ENCODE data around the gene ANGPTL5.
"Not testable (repeated sequence)": the region's sequence is repeated elsewhere in the genome, so short reads cannot be mapped to it uniquely, and the experiment has no call there.

The ANGPTL5 gene

GRCh38 chr11:101916422-101916821, at the start of gene ANGPTL5:
TSS of gene ANGPTL5 (minus strand) at chr11:101916522. CDS start at chr11:101907909, 8,613 bp downstream.
- no peak for DNase-seq (ENCODE audit: low read depth)

- not testable (repeated sequence) for DNase-seq (ENCODE audit: low read depth)
Measured at GRCh38 chr11:101964200-101964599, 47.9 kb upstream of the ANGPTL5 start.

DNA sequence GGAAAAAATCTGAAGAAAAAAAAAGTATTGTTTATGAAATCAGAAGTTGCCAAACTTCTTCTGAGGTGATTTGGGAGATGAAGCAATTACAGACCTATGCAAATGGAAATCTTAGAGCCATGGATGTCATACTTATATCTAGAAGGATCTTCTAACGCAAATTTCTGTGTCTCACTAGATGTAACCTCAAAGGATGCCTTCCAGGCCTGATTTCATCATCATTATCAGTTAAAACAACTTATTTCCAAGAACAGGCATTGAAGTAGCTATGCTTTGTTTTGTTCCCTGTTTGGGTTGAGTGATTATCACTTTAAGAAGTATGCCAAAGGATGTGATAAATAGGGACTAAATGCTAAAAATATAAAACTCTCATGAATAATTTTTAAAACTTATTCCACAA, 43.9 kb upstream of the ANGPTL5 start:
- no peak for DNase-seq (ENCODE audit: low read depth)

DNA sequence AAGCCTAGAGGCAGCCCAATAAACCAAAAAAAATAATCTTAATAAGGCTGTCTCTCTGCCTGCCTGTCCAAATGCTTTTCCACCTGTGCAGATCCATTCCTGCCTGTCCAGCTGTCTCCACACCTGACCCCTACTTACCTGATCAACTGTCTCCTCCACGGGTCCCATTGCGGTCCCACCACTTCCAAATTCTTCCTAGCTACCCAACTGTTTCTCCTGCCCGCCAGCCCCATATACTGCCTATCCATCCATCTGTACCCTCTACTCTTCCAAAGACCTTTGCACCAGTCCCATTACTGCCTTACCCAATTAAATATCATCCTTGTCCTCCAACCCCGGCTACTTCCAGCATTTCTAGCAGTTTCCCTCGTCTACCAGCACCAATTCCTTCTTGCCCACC, 39.4 kb upstream of the ANGPTL5 start:
- no peak for DNase-seq (ENCODE audit: low read depth)

- DNase-seq (ENCODE audit: low read depth), result no peak
Measured at GRCh38 chr11:101955278-101955677, 39.0 kb upstream of the ANGPTL5 start.

GRCh38 chr11:101949680-101950220, 33.4 kb upstream of the ANGPTL5 start:
- DNase-seq (ENCODE audit: low read depth), result no peak

- DNase-seq (ENCODE audit: low read depth), result no peak
Measured at GRCh38 chr11:101945448-101945847, 29.1 kb upstream of the ANGPTL5 start.

GRCh38 chr11:101944923-101945322, 28.6 kb upstream of the ANGPTL5 start:
- no peak for DNase-seq (ENCODE audit: low read depth)

DNA sequence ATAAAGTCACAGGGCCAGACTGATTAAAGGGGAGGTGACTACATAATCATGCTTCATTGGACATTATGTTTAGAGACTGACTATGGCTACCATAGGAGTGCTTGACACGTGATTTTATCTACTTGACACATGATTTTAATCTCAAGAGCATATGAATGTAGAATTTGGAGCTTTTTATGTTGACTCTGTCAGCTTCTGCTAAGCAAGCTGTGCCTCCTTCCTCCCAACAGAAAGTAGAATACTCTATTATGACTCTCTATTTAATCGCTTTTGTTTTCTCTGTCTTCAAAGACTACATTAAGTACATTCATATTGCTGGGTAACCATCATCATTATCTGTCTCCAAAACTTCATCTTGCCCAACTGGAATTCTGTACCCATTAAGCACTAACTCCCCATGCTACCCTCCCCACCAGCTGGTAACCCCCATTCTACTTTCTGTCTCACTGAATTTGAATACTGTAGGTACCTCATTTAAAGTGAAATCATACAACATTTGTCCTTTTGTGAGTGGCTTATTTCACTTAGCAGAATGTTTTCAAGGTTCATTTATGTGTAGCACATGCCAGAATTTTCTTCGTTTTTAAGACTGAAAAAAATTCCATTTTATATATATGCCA, 24.7 kb upstream of the ANGPTL5 start:
- no peak for DNase-seq (ENCODE audit: low read depth)

- no peak for DNase-seq (ENCODE audit: low read depth)
Measured at GRCh38 chr11:101931692-101932091, 15.4 kb upstream of the ANGPTL5 start.

DNA sequence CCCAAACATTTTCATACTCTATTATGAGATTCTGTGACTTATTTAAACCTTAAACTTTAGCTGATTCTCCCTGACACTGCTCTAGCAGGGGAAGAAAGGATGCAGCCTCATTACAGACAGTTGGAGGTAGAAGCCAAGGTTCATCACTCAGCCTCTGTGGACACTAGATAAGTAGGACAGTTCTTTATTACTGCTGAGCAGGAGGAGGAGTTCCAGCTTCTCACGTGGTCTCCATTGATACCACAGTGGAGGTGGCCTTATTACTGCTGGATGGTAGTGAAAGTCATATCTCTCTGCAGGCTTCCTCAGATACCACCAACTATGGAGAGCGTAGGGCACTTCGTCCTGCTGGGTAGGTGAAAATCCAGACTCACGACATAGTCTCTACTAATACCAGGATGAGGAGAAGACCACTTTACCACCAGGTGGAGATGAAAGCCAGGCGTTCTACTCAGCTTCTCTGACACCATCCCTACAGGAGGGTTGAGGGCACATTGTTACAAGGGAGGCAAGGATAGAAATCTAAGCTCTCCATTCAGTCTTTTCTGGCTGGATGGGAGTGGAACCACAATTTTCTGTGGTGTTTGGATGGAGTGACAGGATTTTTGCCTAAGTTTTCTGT, 13.1 kb upstream of the ANGPTL5 start:
- DNase-seq (ENCODE audit: low read depth), result no peak

DNA sequence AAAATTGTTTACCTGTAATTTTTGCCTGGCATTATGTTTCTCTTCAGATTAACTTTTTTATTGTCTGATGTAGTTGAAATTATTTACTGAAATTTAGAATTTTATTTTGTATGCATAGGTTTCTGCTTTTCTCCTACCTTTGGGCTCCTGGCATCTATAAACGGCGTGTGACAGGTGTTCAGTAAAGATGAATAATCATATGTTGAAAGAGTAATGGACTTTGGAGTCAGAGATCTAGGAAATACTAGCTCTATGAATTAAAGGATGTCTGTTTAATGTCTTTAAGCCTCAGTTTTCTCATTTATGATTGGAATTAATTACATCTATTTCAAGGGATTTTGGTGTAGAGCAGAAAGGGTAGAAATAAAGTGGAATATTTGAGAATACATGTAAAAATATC, 7.2 kb upstream of the ANGPTL5 start:
- no peak for DNase-seq (ENCODE audit: low read depth)

- DNase-seq (ENCODE audit: low read depth), result no peak
Measured at GRCh38 chr11:101920992-101921391, 4.7 kb upstream of the ANGPTL5 start.

- DNase-seq (ENCODE audit: low read depth), result no peak
Measured at GRCh38 chr11:101917226-101917625, 904 bp upstream of the ANGPTL5 start.

GRCh38 chr11:101915791-101916291, 481 bp downstream of the ANGPTL5 start:
- no peak for DNase-seq (ENCODE audit: low read depth)

- peak; percentile 86 for DNase-seq (ENCODE audit: low read depth)
Measured at GRCh38 chr11:101914738-101915426, 1.4 kb downstream of the ANGPTL5 start, which contains the start of gene CEP126. TSS of gene CEP126 (plus strand) at chr11:101915010. CDS start at chr11:101915285, 275 bp downstream.

DNA sequence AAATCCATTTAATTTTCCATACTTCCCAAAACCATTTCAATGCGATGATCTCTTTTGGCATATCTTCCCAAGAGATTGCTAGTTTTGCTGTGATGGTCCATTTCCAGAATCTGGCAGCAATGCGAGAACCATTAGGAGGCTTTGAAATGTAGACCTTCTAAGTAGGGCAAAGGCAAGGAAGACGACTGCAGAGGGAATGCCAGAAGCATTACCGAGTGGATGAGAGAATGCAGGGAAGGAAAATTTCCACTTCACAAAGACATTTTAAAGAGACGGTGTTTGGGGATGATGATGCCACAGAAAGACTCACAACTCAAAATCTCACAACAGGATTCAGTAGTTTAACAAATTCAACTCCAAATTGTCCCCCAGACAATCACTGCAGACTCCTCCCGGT, 2.0 kb downstream of the ANGPTL5 start:
- no peak for DNase-seq (ENCODE audit: low read depth)

DNA sequence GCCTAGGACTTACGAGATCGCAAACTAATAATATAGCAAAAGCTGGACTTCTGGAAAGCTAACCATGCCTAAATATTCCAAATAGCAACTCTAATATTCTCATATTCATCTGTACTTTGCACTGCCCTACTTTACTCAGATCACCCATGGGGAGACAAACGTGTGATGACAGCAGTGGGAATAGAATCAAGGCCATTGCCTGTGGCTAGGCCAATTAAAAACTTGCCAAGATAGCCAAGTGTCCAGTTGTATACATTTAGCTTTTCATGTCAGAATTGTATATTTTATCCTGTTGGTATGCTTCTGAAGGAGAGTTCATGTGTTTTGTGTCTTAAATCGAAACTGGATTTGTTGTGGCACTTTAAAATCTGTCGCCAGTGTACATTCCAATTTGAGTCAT, 2.7 kb downstream of the ANGPTL5 start:
- DNase-seq (ENCODE audit: low read depth), result no peak

DNA sequence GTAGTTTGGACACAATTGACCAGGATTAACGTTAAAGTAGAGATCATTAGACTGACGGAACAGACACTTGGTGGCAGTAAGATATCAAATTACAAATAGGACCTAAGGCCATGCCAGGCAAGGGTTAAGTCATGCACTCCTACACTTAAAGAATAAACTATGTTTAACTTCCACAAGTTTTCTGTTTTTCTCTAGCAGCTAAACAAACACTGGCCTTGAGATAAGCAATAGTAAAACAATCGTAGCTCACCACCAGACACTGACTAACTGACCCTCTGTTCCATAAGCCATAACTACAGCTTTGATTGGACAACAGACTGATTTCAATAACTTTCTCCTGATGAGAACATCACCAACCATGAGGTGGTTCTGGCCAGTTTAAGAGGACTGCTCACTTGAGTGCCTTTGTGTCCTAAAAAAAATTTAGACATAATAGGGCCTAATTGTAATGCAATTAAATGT, 3.5 kb downstream of the ANGPTL5 start:
- DNase-seq (ENCODE audit: low read depth), result no peak

DNA sequence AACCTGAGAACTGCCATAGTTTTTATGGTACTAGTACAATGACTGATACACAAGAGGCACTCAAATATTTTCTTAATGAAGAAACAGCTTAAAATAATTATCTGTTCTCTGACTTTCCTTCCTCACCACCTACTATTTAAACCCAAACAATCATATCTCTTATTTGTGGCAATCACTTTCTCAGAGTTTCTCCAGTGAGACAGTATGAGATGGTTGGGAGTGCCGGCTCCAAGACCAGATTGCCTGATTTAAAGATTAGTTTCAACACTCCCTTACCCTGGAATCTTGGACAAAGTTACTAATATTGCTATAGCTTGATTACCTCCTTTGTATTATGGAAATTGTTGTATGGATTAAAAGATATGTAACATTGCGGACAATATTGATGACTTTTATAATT, 7.2 kb downstream of the ANGPTL5 start:
- DNase-seq (ENCODE audit: low read depth), result no peak

DNA sequence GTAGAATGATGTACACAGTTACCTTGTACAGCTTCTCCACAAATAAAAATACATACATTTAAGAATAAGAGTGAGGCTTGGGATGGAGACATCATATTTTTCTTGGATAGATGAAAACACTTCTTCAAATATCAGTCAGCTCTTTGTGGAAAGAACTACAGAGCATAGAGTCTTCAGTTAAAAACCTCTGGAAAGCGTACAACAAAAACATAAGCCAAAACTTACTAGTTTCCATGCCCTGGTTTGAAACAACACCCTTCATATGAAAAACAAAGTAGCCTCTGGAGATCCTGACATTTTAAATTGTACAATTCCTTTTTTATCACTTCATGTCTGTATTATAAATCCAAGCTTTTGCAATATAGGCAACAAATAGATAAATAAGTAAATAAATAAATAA, 8.5 kb downstream of the ANGPTL5 start:
- DNase-seq (ENCODE audit: low read depth), result no peak

DNA sequence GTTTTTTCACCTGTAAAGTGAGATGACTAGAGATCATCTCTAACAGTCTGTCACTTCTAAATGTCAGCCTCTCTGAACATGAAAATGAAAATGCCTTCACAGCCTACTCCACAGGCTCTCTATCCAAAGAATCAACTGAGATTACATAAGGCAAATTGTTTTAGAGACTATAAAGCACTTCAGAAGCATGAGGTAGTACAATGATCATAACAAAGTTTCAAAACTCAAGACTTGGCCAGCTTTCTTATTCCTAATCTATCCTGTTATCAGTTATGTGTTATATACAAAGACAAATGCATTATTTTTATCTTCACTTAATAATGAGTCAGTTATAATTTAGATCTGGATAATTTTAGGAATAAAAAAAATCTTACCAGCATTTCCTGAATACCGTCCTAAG, 21.8 kb downstream of the ANGPTL5 start:
- no peak for DNase-seq (ENCODE audit: low read depth)

- no peak for DNase-seq (ENCODE audit: low read depth)
Measured at GRCh38 chr11:101889767-101890166, 26.6 kb downstream of the ANGPTL5 start.

Data from stimulated activated CD4-positive, alpha-beta T cell treated with anti-CD3 and anti-CD28 coated beads, Interleukin-2, amount 100 ng/mL, for 4 hours (primary cell).